HepG2 (cell line): ENCODE results near the gene PTGES3.
"Not testable (repeated sequence)": the region's sequence is repeated elsewhere in the genome, so short reads cannot be mapped to it uniquely, and the experiment has no call there.

ENCODE experiments used
- ARID2 ChIP-seq: sonication (generic); formaldehyde crosslinking; IDR thresholded peaks from 2 replicates; pipeline ENCODE4 v1.8.1; 2022; ENCODE audit warnings: mild to moderate bottlenecking, missing genetic modification reagents, borderline replicate concordance
- HDAC2 ChIP-seq: sonication (generic); formaldehyde crosslinking; IDR thresholded peaks from 2 replicates; pipeline ENCODE4 v1.4.0; 2020; ENCODE audit warnings: missing genetic modification reagents
- HDAC6 ChIP-seq: fragments of 200-600 bp; sonication (generic); IDR thresholded peaks from 2 replicates; pipeline ENCODE4 v1.7.0; 2017; ENCODE audit warnings: mild to moderate bottlenecking, antibody characterized with exemption, low read length, low read depth
- MAF1 ChIP-seq: sonication (generic); formaldehyde crosslinking; IDR thresholded peaks from 2 replicates; pipeline ENCODE4 v1.5.0; 2020; ENCODE audit warnings: missing genetic modification reagents, borderline replicate concordance
- POLR2A ChIP-seq, 2 experiments: IDR thresholded peaks; 2 replicates each; pipeline ENCODE4 v1.6.1; 2011; ENCODE audit warnings: low read depth in 2 of 2, low read length in 2 of 2, mild to moderate bottlenecking in 1 of 2, moderate library complexity in 1 of 2; ENCODE audit not compliant: insufficient read depth in 1 of 2
- RAD21 ChIP-seq: fragments of 450-650 bp; formaldehyde crosslinking; IDR thresholded peaks from 2 replicates; pipeline ENCODE4 v1.5.0; 2020; ENCODE audit warnings: mild to moderate bottlenecking
- SIN3A ChIP-seq: IDR thresholded peaks from 2 replicates; pipeline ENCODE4 v1.6.1; 2011; ENCODE audit warnings: low read depth, mild to moderate bottlenecking, control low read depth, low read length, borderline replicate concordance
- SRF ChIP-seq: IDR thresholded peaks from 2 replicates; pipeline ENCODE4 v1.6.1; 2011; ENCODE audit warnings: mild to moderate bottlenecking, low read depth, low read length, moderate library complexity
- YY1 ChIP-seq: IDR thresholded peaks from 2 replicates; pipeline ENCODE4 v1.6.1; 2011; ENCODE audit warnings: low read length, low read depth, moderate library complexity, mild to moderate bottlenecking; ENCODE audit not compliant: insufficient read depth, insufficient replicate concordance
- ZNF24 ChIP-seq: fragments of 450-650 bp; IDR thresholded peaks from 2 replicates; pipeline ENCODE4 v1.6.1; 2017; ENCODE audit warnings: antibody characterized with exemption, mild to moderate bottlenecking
- ZNF644 ChIP-seq: IDR thresholded peaks from 2 replicates; pipeline ENCODE4 v1.6.1; 2016; ENCODE audit warnings: low read depth
- TF ChIP-seq, protein P1 (sequence below): sonication (generic); formaldehyde crosslinking; IDR thresholded peaks from 2 replicates; pipeline ENCODE4 v1.4.0; 2020; ENCODE audit warnings: missing genetic modification reagents
- TF ChIP-seq, protein P2 (sequence below): sonication (generic); formaldehyde crosslinking; IDR thresholded peaks from 2 replicates; pipeline ENCODE4 v1.5.0; 2020; ENCODE audit warnings: mild to moderate bottlenecking, missing genetic modification reagents

DNA sequence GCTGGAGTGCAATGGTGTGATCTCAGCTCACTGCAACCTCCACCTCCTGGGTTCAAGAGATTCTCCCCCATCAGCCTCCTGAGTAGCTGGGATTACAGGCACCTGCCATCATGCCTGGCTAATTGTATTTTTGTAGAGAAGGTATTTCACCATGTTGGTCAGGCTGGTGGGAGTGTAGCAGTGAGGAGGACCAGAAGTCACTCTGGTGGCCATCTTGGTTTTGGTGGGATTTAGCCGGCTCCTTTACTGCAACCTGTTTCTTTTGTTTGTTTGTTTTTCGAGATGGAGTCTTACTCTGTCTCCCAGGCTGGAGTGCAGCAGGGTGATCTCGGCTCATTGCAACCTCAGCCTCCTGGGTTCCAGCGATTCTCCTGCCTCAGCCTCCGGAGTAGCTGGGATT lies 16.4 kb upstream of the PTGES3 start:
- not testable (repeated sequence) for TF ChIP-seq ZNF24; SRF; POLR2A (IDR thresholded peaks at IDR 0.05; ENCODE audit: insufficient read depth in 1 of 2, low read depth in 2 of 2, low read length in 2 of 2); SIN3A; YY1; RAD21 (CRISPR knock-in tag); MAF1; ARID2 (CRISPR knock-in tag); HDAC6; HDAC2 (CRISPR knock-in tag); ZNF644 (CRISPR knock-in tag)
- TF ChIP-seq, protein P1, sequence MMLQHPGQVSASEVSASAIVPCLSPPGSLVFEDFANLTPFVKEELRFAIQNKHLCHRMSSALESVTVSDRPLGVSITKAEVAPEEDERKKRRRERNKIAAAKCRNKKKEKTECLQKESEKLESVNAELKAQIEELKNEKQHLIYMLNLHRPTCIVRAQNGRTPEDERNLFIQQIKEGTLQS, result not testable (repeated sequence)
- TF ChIP-seq, protein P2, sequence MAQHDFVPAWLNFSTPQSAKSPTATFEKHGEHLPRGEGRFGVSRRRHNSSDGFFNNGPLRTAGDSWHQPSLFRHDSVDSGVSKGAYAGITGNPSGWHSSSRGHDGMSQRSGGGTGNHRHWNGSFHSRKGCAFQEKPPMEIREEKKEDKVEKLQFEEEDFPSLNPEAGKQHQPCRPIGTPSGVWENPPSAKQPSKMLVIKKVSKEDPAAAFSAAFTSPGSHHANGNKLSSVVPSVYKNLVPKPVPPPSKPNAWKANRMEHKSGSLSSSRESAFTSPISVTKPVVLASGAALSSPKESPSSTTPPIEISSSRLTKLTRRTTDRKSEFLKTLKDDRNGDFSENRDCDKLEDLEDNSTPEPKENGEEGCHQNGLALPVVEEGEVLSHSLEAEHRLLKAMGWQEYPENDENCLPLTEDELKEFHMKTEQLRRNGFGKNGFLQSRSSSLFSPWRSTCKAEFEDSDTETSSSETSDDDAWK (CRISPR knock-in tag), result not testable (repeated sequence)
